Adipose tissue (tissue), 3 donors: Measurements from ENCODE around the gene ADIG. TPM values are rescaled to one million over a fixed set of nuclear protein-coding genes. Genes with fewer than 3 reads are reported as not detected.

Source experiments
- H3K27ac ChIP-seq: one replicate; pipeline ENCODE4 v1.5.1; 2013; ENCODE audit warnings: low read depth, low read length
- WGBS, 3 donors: extraction: QIAGEN DNeasy Blood & Tissue Kit; methylation state at CpG; one replicate each; pipeline ENCODE4 v1.1.7; 2013; 5-methylcytosine and 5-hydroxymethylcytosine counted together
- polyA plus RNA-seq, 3 donors: library from polyadenylated mRNA; stranded (reverse); fragments of 200-250 nt; gene quantifications; one replicate each; pipeline ENCODE4 v1.2.3, GENCODE V29; 2013
- donor health status: healthy with polysubstance abuse.
- donor health status: Bipolar disorder and iron deficiency.
- donor health status: healthy.

ADIG gene
- polyA plus RNA-seq, 3 donors, result not detected

- no peak overlapping the region for H3K27ac ChIP-seq
- WGBS, 3 donors, result 49 to 67% (median 59%) methylated on average over 9 of the region's 9 CpGs
These were observed 39.4 kb downstream of the ADIG start for GRCh38 chr20:38620441-38620840.

DNA sequence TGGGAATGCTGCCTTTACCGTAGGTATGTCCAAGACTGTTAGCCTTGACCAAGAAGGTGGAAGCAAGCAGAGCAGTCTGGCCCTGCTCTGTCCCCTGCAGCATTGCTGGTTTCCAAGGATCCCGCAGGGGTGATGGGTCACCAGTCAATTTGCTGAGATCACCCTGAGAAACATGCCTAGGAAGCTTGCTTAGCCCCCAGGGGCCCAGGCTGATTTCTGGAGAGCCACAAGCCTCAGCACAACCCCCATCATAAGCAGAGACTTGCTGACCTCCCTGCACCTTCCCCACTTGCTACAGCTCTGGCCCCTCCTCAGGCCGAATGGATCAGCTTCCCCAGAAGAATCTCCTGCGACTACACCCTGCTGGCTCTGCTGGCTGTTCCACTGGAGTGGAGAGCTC is 42.1 kb downstream of the ADIG start:
- no peak overlapping the region for H3K27ac ChIP-seq
- 52 to 70% (median 63%) methylated on average over 4 of the region's 4 CpGs for WGBS, 3 donors

- 63 to 89% (median 82%) methylated on average over 2 of the region's 2 CpGs for WGBS, 3 donors
These were observed 43.1 kb downstream of the ADIG start for GRCh38 chr20:38624084-38624483.

GRCh38 chr20:38625896-38626295 is 44.9 kb downstream of the ADIG start:
- H3K27ac ChIP-seq, result no peak overlapping the region

More at GRCh38 chr20:38624084-38624483, 43.1 kb downstream of the ADIG start:
- H3K27ac ChIP-seq, result no peak overlapping the region

GRCh38 chr20:38626921-38627659 is 46.1 kb downstream of the ADIG start:
- WGBS, 3 donors, result 87 to 89% (median 89%) methylated on average over 10 of the region's 10 CpGs
- no peak overlapping the region for H3K27ac ChIP-seq

DNA sequence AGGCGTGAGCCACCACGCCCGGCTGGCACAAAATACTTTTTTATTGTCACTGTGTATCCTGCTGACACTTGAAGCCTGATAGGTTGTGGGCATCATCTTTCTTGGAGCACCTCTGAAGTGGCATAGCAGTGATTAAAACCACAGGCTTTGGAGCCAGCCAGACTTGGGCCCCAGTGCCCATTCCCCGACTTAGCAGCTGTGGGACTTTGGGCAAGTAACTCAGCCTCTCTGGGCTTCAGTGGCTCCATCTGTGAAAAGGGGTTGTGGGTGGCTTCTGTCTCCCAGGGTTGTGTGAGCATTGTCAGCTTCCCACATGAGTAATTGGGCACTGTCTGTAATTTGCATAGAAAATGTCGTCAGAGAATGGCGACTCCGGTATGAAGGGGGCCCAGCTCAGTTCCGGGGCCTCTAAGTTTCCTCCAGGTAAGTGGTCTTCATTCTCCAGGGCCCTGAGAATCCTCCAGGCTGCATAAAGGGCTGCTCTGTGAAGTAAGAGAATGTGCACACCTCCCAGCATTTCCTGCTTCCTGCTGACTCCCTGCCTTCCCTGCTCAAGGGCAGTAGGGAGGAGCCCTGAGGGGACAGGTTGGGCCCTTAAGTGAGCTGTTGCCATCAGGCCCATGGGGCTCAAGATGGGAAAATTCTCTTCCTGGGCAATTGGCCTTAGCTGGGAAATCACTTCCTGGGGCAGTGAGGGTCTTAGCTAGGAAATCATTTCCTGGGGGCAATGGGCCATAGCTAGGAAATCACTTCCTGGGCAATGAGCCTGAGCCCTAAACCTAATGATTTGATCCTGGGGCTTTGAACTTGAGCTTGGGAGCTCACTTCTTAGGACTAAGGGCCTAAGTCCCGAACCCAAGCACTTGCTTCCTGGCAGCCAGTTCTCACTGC is 47.8 kb downstream of the ADIG start:
- no peak overlapping the region for H3K27ac ChIP-seq
- 76 to 85% (median 82%) methylated on average over 9 of the region's 9 CpGs for WGBS, 3 donors

DNA sequence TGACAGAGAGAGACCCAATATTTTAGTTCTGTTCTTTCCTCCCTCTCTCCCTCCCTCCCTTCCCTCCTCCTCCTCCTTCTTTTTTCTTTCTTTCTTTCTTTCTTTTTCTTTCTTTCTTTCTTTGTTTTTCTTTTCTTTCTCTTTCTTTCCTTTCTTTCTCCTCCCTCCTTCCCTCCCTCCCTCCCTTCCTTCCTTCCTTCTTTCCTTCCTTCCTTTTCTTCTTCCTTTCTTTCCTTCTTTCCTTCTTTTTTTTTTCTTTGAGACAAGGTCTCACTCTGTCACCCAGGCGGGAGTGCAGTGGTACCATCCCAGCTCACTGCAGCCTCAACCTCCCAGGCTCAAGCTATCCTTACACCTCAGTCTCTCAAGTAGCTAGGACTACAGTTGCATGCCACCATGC is 49.0 kb downstream of the ADIG start:
- 55 to 85% (median 78%) methylated on average over 1 of the region's 1 CpG for WGBS, 3 donors
- no peak overlapping the region for H3K27ac ChIP-seq

DNA sequence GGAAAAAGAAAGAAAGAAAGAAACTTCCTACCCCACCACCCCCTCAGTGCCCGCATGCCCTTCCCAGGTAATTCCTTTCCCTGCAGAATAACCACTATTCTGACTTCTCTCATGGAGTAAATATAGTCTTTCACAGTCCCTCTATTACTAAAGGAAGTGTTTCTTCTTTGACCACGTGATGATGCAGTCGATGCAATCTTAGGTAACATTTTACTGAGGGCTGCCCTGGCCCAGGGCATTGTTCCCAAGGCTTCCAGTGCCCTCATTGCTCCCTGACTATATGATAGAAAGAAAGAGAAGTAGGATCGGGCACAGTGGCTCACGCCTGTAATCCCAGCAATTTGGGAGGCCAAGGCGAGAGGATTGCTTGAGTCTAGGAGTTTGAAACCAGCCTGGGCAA is 49.7 kb downstream of the ADIG start:
- WGBS, 3 donors, result 69 to 78% (median 74%) methylated on average over 6 of the region's 6 CpGs
- H3K27ac ChIP-seq, result no peak overlapping the region

DNA sequence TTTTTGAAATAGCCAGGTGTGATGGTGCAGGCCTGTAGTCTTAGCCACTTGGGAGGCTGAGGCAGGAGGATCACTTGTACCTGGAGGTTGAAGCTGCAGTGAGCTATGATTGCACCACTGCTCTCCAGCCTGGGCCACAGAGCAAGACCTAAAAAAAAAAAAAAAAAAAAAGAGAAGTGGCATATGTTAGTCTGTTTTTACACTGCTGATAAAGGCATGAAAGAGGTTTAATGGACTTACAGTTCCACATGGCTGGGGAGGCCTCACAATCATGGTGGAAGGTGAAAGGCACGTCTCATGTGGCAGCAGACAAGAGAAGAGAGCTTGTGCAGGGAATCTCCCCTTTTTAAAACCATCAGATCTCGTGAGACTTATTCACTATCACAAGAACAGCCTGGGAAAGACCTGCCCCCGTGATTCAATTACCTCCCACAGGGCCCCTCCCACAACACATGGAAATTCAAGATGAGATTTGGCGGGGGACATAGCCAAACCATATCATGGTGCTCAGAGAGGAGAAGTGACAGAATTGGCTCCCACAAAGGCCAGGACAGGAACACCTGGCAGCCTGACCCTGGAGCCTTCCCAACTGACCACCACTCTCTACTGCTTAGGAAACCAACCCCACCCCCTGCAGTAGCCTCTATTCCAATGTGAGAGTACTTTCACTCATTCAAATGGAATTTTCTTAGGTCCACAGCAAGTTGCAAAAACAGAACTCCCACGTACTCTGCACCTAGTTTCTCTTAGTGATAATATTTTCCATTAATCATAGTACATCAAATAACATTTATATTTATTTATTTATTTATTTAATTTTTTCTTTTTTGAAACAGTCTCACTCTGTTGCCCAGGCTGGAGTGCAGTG is 50.4 kb downstream of the ADIG start:
- WGBS, 3 donors, result 56 to 62% (median 61%) methylated on average over 5 of the region's 5 CpGs
- H3K27ac ChIP-seq, result no peak overlapping the region

- 33 to 37% (median 36%) methylated on average over 13 of the region's 13 CpGs for WGBS, 3 donors
- no peak overlapping the region for H3K27ac ChIP-seq
These were observed 52.6 kb downstream of the ADIG start for GRCh38 chr20:38633577-38634093.

DNA sequence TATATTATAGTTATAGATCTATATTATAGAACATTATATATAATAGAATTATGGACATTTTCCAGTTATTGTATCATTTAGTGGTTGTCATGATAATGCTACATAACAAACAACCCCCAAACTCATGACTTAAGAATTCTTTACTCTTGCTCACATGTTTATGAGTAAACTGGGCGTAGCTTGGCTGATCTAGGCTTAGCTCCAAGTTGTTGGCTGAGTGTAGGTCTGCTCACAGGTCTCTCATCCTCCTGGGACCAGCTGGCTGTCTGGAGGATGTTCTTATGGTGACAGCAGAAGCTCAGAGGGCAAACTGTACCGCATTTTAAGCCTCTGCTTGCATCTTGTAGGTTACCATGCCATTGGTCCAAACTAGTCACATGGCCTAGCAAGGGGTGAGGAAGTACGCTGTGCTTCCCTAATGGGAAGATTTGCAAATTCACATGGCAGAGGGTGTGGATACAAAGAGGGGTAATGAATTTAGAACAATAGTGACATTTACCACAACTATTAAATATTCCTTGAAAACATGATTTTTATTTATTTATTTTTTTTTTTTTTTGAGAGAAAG is 54.8 kb downstream of the ADIG start:
- H3K27ac ChIP-seq, result no peak overlapping the region
- 53 to 66% (median 58%) methylated on average over 3 of the region's 3 CpGs for WGBS, 3 donors

Other genes starting within 250 kb of the ADIG start
- gene LBP, start 234.7 kb upstream of the ADIG start, polyA plus RNA-seq, result 10 to 100 TPM in 1 of 3 donors, 1 to 10 TPM in 2; 2.9 to 53.7 (median 8.7) TPM
- 10 to 100 TPM; 18.2 to 63.9 (median 27.9) TPM for gene SNHG17, start 145.9 kb upstream of the ADIG start, polyA plus RNA-seq
- 1 to 10 TPM; 5.3 to 8.7 (median 6.2) TPM for gene RALGAPB, start 108.4 kb upstream of the ADIG start, polyA plus RNA-seq
- under 1 TPM in 2 of 3 donors, not detected in 1; 0.02 to 0.06 TPM for gene ARHGAP40, start 20.6 kb downstream of the ADIG start, polyA plus RNA-seq
- not detected for gene SLC32A1, start 143.3 kb downstream of the ADIG start, polyA plus RNA-seq
- 1 to 10 TPM; 3.1 to 5.0 (median 3.5) TPM for gene ACTR5, start 167.3 kb downstream of the ADIG start, polyA plus RNA-seq
- gene PPP1R16B, start 224.5 kb downstream of the ADIG start, polyA plus RNA-seq, result 1 to 10 TPM; 2.9 to 9.0 (median 6.8) TPM